Epithelial cell of esophagus (primary cell): ENCODE results near the gene ADAMTS19.

Experiments used
- DNase-seq: peaks from one replicate; pipeline ENCODE4 v3.0.0; 2010; ENCODE audit warnings: low read depth
- H3K4me3 ChIP-seq: 2 replicates; pipeline ENCODE4 v1.5.1; 2011; ENCODE audit warnings: mild to moderate bottlenecking, low read length, control low read depth
- TF ChIP-seq, protein P1 (sequence below): IDR thresholded peaks from 2 replicates; pipeline ENCODE4 v1.5.1; 2011; ENCODE audit warnings: low read depth, mild to moderate bottlenecking, low read length, control low read depth, inconsistent platforms; ENCODE audit not compliant: insufficient read depth; ENCODE audit errors: missing control alignments

ADAMTS19 gene

GRCh38 chr5:129448654-129449053 is 11.4 kb upstream of the ADAMTS19 start:
- DNase-seq: no peak
- TF ChIP-seq, protein P1, sequence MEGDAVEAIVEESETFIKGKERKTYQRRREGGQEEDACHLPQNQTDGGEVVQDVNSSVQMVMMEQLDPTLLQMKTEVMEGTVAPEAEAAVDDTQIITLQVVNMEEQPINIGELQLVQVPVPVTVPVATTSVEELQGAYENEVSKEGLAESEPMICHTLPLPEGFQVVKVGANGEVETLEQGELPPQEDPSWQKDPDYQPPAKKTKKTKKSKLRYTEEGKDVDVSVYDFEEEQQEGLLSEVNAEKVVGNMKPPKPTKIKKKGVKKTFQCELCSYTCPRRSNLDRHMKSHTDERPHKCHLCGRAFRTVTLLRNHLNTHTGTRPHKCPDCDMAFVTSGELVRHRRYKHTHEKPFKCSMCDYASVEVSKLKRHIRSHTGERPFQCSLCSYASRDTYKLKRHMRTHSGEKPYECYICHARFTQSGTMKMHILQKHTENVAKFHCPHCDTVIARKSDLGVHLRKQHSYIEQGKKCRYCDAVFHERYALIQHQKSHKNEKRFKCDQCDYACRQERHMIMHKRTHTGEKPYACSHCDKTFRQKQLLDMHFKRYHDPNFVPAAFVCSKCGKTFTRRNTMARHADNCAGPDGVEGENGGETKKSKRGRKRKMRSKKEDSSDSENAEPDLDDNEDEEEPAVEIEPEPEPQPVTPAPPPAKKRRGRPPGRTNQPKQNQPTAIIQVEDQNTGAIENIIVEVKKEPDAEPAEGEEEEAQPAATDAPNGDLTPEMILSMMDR: no peak
- no peak overlapping the region for H3K4me3 ChIP-seq

DNA sequence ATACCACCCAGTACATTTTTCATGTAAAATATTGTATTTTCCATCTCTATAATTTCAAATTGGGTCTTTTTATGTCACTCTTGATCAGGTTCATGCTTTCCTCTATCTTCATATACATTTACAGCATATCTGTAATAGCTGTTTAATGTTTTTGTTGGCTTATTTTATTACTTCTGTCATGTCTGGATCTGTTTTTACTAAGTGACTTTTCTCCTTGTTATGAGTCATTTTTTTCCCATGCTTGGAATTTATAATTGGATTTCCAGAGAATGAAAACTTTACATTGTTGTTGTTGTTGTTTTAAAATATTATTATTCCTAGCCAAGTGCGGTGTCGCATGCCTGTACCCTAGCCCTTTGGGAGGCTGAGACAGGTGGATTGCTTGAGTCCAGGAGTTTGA is 5.6 kb upstream of the ADAMTS19 start:
- H3K4me3 ChIP-seq: no peak overlapping the region
- TF ChIP-seq, protein P1: no peak
- DNase-seq: no peak

GRCh38 chr5:129459450-129459776 is 685 bp upstream of the ADAMTS19 start:
- DNase-seq: no peak
- H3K4me3 ChIP-seq: peak overlapping the region; percentile 32

DNA sequence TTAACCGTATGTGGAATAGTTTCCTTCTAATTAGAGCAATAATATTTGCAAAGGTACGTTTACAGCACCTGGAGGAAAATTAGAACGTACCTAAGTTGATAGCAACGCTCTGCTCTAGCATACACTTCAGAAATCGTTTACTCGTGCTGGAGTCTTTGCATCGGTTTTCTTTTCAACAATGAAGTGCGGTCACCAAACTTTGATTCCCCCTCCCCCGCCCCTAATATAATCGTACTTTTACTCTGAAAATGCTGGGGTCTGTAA is 506 bp downstream of the ADAMTS19 start:
- no peak for DNase-seq
- TF ChIP-seq, protein P1: no peak
- peak overlapping the region; percentile 62 for H3K4me3 ChIP-seq

More at GRCh38 chr5:129459450-129459776, 685 bp upstream of the ADAMTS19 start:
- TF ChIP-seq, protein P1: no peak

GRCh38 chr5:129460936-129461710 is 1.0 kb downstream of the ADAMTS19 start:
- DNase-seq: peak; percentile 49
- TF ChIP-seq, protein P1: peak; percentile 36
- peak overlapping the region; percentile 62 for H3K4me3 ChIP-seq

- DNase-seq: no peak
- peak overlapping the region; percentile 62 for H3K4me3 ChIP-seq
- TF ChIP-seq, protein P1: no peak
These were observed 1.7 kb downstream of the ADAMTS19 start for GRCh38 chr5:129461711-129462332.

DNA sequence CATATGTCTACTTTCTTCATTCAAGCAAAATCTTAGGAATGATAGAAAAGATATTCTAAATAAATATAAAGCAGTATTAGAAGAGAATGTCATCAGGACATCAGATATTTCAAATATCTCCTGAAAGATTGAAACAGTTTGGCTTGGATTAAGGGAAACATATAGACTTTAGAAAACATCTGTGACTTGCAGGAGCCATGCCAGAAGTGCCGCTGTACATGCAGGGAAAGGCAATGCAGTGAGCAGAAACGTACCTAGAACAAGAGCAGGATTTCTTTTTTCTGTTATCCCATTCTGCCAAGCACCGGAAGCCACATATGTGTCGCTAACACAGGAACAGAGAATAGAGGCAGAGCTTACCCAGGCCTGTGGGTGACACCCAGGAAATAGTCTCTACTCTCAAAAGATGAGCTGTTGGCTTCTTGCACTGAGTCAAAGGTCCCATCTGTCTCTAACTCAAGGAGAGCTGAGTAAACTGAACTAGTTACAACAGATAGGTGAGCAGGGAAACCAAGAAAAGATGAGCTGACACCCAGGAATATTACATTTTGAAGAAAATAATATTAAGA is 5.8 kb downstream of the ADAMTS19 start:
- no peak overlapping the region for H3K4me3 ChIP-seq
- DNase-seq: no peak
- TF ChIP-seq, protein P1: no peak
